HPDE6-E6E7 (cell line): ENCODE measurements around the gene CD7.

Source experiments
- DNase-seq: peaks from one replicate; pipeline ENCODE4 v3.0.0; 2011; ENCODE audit warnings: missing footprints; ENCODE audit errors: extremely low spot score

The CD7 gene

GRCh38 chr17:82280537-82280936, 36.9 kb downstream of the CD7 start:
- no peak for DNase-seq

GRCh38 chr17:82278786-82279391, 38.5 kb downstream of the CD7 start:
- no peak for DNase-seq

- no peak for DNase-seq
Measured at GRCh38 chr17:82278308-82278707, 39.1 kb downstream of the CD7 start.

GRCh38 chr17:82277851-82278250, 39.6 kb downstream of the CD7 start:
- no peak for DNase-seq

GRCh38 chr17:82276938-82277337, 40.5 kb downstream of the CD7 start:
- no peak for DNase-seq

GRCh38 chr17:82275326-82275725, 42.1 kb downstream of the CD7 start:
- DNase-seq: no peak

- no peak for DNase-seq
Measured at GRCh38 chr17:82274134-82275020, 43.0 kb downstream of the CD7 start.

- peak; percentile 80 for DNase-seq
Measured at GRCh38 chr17:82273327-82274133, 43.9 kb downstream of the CD7 start, which contains the start of gene CSNK1D. CSNK1D (minus strand) TSS chr17:82273700; CDS start chr17:82273381, 319 bp downstream.

- no peak for DNase-seq
Measured at GRCh38 chr17:82272495-82273326, 44.7 kb downstream of the CD7 start.

GRCh38 chr17:82271401-82271800, 46.0 kb downstream of the CD7 start:
- DNase-seq: no peak

GRCh38 chr17:82270651-82271050, 46.8 kb downstream of the CD7 start:
- DNase-seq: no peak

GRCh38 chr17:82269882-82270500, 47.4 kb downstream of the CD7 start:
- no peak for DNase-seq

- no peak for DNase-seq
Measured at GRCh38 chr17:82269138-82269881, 48.1 kb downstream of the CD7 start.

GRCh38 chr17:82267575-82268379, 49.6 kb downstream of the CD7 start:
- peak; percentile 92 for DNase-seq

- no peak for DNase-seq
Measured at GRCh38 chr17:82266142-82266541, 51.3 kb downstream of the CD7 start.
